ENCODE results near the gene DCAF10.

- TF ChIP-seq ZFP3 (CRISPR knock-in tag; IDR thresholded peaks at IDR 0.05) (no peak), OSR1 (CRISPR knock-in tag; IDR thresholded peaks at IDR 0.05) (no peak), TOX (CRISPR knock-in tag; IDR thresholded peaks at IDR 0.05; ENCODE audit: borderline replicate concordance) (no peak), PATZ1 (CRISPR knock-in tag; IDR thresholded peaks at IDR 0.05; ENCODE audit: borderline replicate concordance) (no peak), GLIS3 (CRISPR knock-in tag; IDR thresholded peaks at IDR 0.05) (no peak), ARNTL (CRISPR knock-in tag; IDR thresholded peaks at IDR 0.05; ENCODE audit: borderline replicate concordance, low read depth) (no peak), CREB5 (CRISPR knock-in tag; IDR thresholded peaks at IDR 0.05; ENCODE audit: low read depth) (no peak), PPARA (CRISPR knock-in tag; IDR thresholded peaks at IDR 0.05; ENCODE audit: borderline replicate concordance) (no peak), BACH2 (CRISPR knock-in tag; IDR thresholded peaks at IDR 0.05; ENCODE audit: borderline replicate concordance) (no peak), SNAI2 (CRISPR knock-in tag; IDR thresholded peaks at IDR 0.05) (no peak), ZNF565 (CRISPR knock-in tag; conservative IDR thresholded peaks at IDR 0.05; ENCODE audit: low read depth) (no peak), CSDC2 (CRISPR knock-in tag; IDR thresholded peaks at IDR 0.05) (no peak), RARB (CRISPR knock-in tag; IDR thresholded peaks at IDR 0.05) (no peak), ZNF70 (CRISPR knock-in tag; IDR thresholded peaks at IDR 0.05) (no peak)
These were observed 35.2 kb downstream of the DCAF10 start for GRCh38 chr9:37835821-37836220.

Data from SK-N-SH treated with all-trans-retinoic acid at 6 μM for 48 hours (cell line).